Stomach (tissue), 4 donors: Measurements from ENCODE around the gene SGIP1.

ENCODE experiments used
- EP300 ChIP-seq: sonication (generic); formaldehyde crosslinking; IDR thresholded peaks from one replicate; pipeline ENCODE4 v1.6.1; 2017; ENCODE audit warnings: antibody characterized with exemption
- POLR2A ChIP-seq, 4 donors: fragments of 450-650 bp; IDR thresholded peaks; one replicate each; pipeline ENCODE4 v1.6.1; 2016; ENCODE audit warnings: antibody characterized with exemption in 4 of 4, control low read depth in 2 of 4, mild to moderate bottlenecking in 1 of 4, moderate library complexity in 1 of 4
- POLR2AphosphoS5 ChIP-seq, 3 donors: sonication (generic); formaldehyde crosslinking; IDR thresholded peaks; one replicate each; pipeline ENCODE4 v1.6.1; 2016; ENCODE audit warnings: antibody characterized with exemption in 3 of 3
- TF ChIP-seq, protein P1 (sequence below), 7 experiments: fragments of 450-650 bp in 4 of 7; fragments of 200-600 bp in 3 of 7; sonication (generic) in 3 of 7; IDR thresholded peaks; one replicate each; pipeline ENCODE4 v1.5.1; 2016 to 2019; ENCODE audit warnings: antibody characterized with exemption in 7 of 7, control low read depth in 2 of 7, mild to moderate bottlenecking in 1 of 7

DNA sequence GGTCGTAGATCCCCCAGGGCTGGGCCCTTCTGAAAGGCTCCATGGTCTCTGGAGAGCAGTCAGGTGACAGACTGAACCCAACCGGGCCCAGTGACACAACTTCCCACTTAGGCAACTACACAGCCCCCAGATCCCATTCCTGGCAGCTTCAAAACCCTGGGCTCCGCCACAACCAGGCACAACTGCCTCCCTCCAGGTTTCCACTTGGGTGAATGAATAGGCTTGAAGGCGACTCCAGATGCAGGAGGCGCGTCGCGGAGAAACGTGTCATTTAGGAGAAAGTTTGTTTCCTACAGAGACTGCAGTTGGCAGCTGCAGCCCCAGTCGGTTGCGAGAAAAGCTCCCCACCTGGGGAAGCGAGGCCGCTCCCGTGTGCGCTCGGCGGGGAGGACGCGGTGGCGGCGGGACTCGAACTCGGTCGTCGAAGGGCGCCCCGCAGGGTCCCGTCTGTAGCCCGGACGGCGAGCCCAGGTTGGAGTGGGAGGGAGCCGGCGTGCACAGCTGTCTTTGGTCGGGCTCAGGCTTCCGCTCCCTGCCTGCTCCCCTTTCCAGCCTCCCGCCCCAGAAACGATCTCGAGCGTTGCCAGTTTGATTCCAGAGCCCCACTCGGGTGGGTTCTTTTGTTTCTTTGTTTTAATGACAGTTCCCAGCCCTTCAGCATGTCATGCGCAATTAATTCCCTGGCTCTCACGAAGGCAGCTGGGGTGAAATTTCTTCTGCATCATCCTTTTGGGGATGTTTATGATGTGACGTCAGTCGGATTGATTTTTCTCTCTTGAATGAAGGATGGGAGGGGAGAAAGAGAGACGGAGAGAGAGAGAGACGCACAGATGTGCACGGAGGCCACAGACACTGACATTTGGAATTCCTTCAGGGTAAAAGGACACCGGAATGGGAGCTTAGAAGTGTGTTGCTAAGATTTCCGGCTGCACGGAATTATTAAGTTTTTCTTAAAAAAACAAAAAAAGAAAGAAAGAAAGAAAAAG lies 862 bp upstream of the SGIP1 start:
- TF ChIP-seq, protein P1, sequence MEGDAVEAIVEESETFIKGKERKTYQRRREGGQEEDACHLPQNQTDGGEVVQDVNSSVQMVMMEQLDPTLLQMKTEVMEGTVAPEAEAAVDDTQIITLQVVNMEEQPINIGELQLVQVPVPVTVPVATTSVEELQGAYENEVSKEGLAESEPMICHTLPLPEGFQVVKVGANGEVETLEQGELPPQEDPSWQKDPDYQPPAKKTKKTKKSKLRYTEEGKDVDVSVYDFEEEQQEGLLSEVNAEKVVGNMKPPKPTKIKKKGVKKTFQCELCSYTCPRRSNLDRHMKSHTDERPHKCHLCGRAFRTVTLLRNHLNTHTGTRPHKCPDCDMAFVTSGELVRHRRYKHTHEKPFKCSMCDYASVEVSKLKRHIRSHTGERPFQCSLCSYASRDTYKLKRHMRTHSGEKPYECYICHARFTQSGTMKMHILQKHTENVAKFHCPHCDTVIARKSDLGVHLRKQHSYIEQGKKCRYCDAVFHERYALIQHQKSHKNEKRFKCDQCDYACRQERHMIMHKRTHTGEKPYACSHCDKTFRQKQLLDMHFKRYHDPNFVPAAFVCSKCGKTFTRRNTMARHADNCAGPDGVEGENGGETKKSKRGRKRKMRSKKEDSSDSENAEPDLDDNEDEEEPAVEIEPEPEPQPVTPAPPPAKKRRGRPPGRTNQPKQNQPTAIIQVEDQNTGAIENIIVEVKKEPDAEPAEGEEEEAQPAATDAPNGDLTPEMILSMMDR (IDR thresholded peaks at IDR 0.05): no peak
- TF ChIP-seq EP300: no peak
- no peak for TF ChIP-seq POLR2A (IDR thresholded peaks at IDR 0.05)
- peak in 1 of 3 donors; percentile 21 for TF ChIP-seq POLR2AphosphoS5 (IDR thresholded peaks at IDR 0.05)
